GM21717 (cell line): Measurements from ENCODE around the gene THRAP3.
A peak's percentile ranks its signal among the peaks of the same experiment; 100 is the strongest.

Experiments
- ATAC-seq: cut with Tn5 transposase; IDR thresholded peaks from one replicate; pipeline ENCODE4 v1.9.1; 2021; ENCODE audit warnings: mild to moderate bottlenecking, moderate library complexity; ENCODE audit not compliant: unreplicated experiment

THRAP3 gene

GRCh38 chr1:36297062-36297461 is 72.8 kb downstream of the THRAP3 start:
- ATAC-seq: no peak

GRCh38 chr1:36298640-36299039 is 74.4 kb downstream of the THRAP3 start:
- ATAC-seq: no peak

- no peak for ATAC-seq
Observed at GRCh38 chr1:36300526-36300925, 76.3 kb downstream of the THRAP3 start.

- ATAC-seq: no peak
Observed at GRCh38 chr1:36301220-36301619, 77.0 kb downstream of the THRAP3 start.

GRCh38 chr1:36303244-36303643 is 79.0 kb downstream of the THRAP3 start:
- ATAC-seq: no peak

GRCh38 chr1:36303650-36304360 is 79.6 kb downstream of the THRAP3 start:
- ATAC-seq: no peak

- no peak for ATAC-seq
Observed at GRCh38 chr1:36304521-36304920, 80.3 kb downstream of the THRAP3 start.

GRCh38 chr1:36304970-36305914 is 81.0 kb downstream of the THRAP3 start:
- no peak for ATAC-seq

GRCh38 chr1:36305915-36306209 is 81.6 kb downstream of the THRAP3 start:
- no peak for ATAC-seq

GRCh38 chr1:36306210-36306901 is 82.1 kb downstream of the THRAP3 start, which contains the start of gene SH3D21:
SH3D21 (plus strand) TSS chr1:36306368; CDS start chr1:36306421, 53 bp downstream.
- ATAC-seq: peak; percentile 27

GRCh38 chr1:36306902-36307456 is 82.7 kb downstream of the THRAP3 start:
- ATAC-seq: peak; percentile 95

GRCh38 chr1:36307601-36308330 is 83.5 kb downstream of the THRAP3 start:
- ATAC-seq: no peak

- ATAC-seq: no peak
Observed at GRCh38 chr1:36309397-36309796, 85.2 kb downstream of the THRAP3 start.

GRCh38 chr1:36320291-36320761 is 96.1 kb downstream of the THRAP3 start:
- ATAC-seq: no peak

- ATAC-seq: no peak
Observed at GRCh38 chr1:36320767-36321118, 96.5 kb downstream of the THRAP3 start.

GRCh38 chr1:36321119-36321951 is 97.1 kb downstream of the THRAP3 start:
- ATAC-seq: no peak

- no peak for ATAC-seq
Observed at GRCh38 chr1:36322041-36322785, 98.0 kb downstream of the THRAP3 start.

- no peak for ATAC-seq
Observed at GRCh38 chr1:36322786-36323635, 98.8 kb downstream of the THRAP3 start.
